Stomach (tissue), 9 donors: Measurements from ENCODE around the gene MMP3. TPM values are rescaled to one million over a fixed set of nuclear protein-coding genes. Genes with fewer than 3 reads are reported as not detected.

Experiments
- DNase-seq, 2 donors: peaks; one replicate each; pipeline versions ENCODE4 v3.0.0 to v3.0.0-alpha.2; 2013 to 2019
- H3K27ac ChIP-seq, 5 donors: fragments of 200-600 bp in 4 of 5; sonication (generic) in 4 of 5; one replicate each; pipeline ENCODE4 v1.5.1; 2013 to 2019; ENCODE audit warnings: mild to moderate bottlenecking in 1 of 5, moderate library complexity in 1 of 5
- H3K27me3 ChIP-seq, 3 donors: fragments of 200-600 bp; sonication (generic); one replicate each; pipeline ENCODE4 v1.5.1; 2017 to 2019; ENCODE audit warnings: mixed run types in 1 of 3
- H3K36me3 ChIP-seq, 4 donors: fragments of 200-600 bp; sonication (generic); 1 replicate in 3 of 4; 2 replicates in 1 of 4; pipeline ENCODE4 v1.5.1; 2016 to 2019
- H3K4me1 ChIP-seq, 4 donors: fragments of 200-600 bp; sonication (generic); one replicate each; pipeline ENCODE4 v1.5.1; 2016 to 2019
- H3K4me3 ChIP-seq, 4 donors: fragments of 200-600 bp; sonication (generic) in 3 of 4; one replicate each; pipeline ENCODE4 v1.5.1; 2016 to 2019; ENCODE audit warnings: mild to moderate bottlenecking in 1 of 4
- H3K9me3 ChIP-seq, 4 donors: fragments of 200-600 bp; sonication (generic); one replicate each; pipeline ENCODE4 v1.5.1; 2016 to 2019
- CTCF ChIP-seq, 7 experiments: fragments of 450-650 bp in 4 of 7; fragments of 200-600 bp in 3 of 7; sonication (generic) in 3 of 7; IDR thresholded peaks; one replicate each; pipeline ENCODE4 v1.5.1; 2016 to 2019; ENCODE audit warnings: antibody characterized with exemption in 7 of 7, control low read depth in 2 of 7, mild to moderate bottlenecking in 1 of 7
- EP300 ChIP-seq: sonication (generic); formaldehyde crosslinking; IDR thresholded peaks from one replicate; pipeline ENCODE4 v1.6.1; 2017; ENCODE audit warnings: antibody characterized with exemption
- POLR2A ChIP-seq, 4 donors: fragments of 450-650 bp; IDR thresholded peaks; one replicate each; pipeline ENCODE4 v1.6.1; 2016; ENCODE audit warnings: antibody characterized with exemption in 4 of 4, control low read depth in 2 of 4, mild to moderate bottlenecking in 1 of 4, moderate library complexity in 1 of 4
- POLR2AphosphoS5 ChIP-seq, 3 donors: sonication (generic); formaldehyde crosslinking; IDR thresholded peaks; one replicate each; pipeline ENCODE4 v1.6.1; 2016; ENCODE audit warnings: antibody characterized with exemption in 3 of 3
- WGBS, 5 donors: extraction: QIAGEN DNeasy Blood & Tissue Kit in 3 of 5; methylation state at CpG; one replicate each; pipeline versions ENCODE4 v1.1.5 to v1.1.7; 2013 to 2018; 5-methylcytosine and 5-hydroxymethylcytosine counted together
- intact Hi-C: fragments of 100-400 bp; cut with DNase I; formaldehyde crosslinking; loops from one replicate; pipeline ENCODE4 v1.15.1; 2023; ENCODE audit warnings: low total_unique reads
- polyA plus RNA-seq, 3 donors: library from polyadenylated mRNA; stranded (reverse); fragments of 200-250 nt; gene quantifications; one replicate each; pipeline ENCODE4 v1.2.3, GENCODE V29; 2013
- total RNA-seq, 5 donors: library from RNA; depleted of rRNA; stranded (reverse); fragments of >200 nt; gene quantifications; one replicate each; pipeline versions ENCODE4 v1.1.0 to v1.2.3, GENCODE V29; 2014 to 2016
- donor health status: healthy with polysubstance abuse.
- donor health status: Bipolar disorder and iron deficiency.
- donor health status: healthy.

The MMP3 gene
- total and polyA plus RNA-seq, 8 donors, result 0.45 to 37.5 (median 1.7) TPM; not detected in 1

- WGBS, 5 donors, result 68 to 73% (median 69%) methylated on average over 2 of the region's 2 CpGs
These were observed 33.4 kb downstream of the MMP3 start for GRCh38 chr11:102809971-102810370.

DNA sequence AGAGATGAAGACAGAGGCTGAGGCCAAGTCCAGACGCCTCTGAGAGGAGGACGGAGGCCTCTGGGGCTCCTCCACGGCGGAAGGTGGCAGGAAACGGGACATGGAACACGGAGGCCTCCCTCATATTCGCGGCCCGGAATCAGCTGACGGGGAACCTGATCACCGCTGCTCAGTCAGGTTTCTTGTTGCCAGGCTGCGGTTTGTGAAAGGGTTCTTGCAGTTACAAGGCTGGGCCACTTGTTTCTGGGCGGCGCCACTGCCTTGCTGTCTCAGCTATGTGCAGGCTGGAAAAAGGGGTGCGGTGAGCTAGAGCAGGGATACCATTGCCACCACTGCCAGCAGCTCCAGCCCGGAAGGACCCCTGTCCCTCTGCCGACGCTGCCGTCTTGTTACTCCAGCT, 35.5 kb downstream of the MMP3 start:
- intact Hi-C loops, result no loop called here

More at GRCh38 chr11:102809971-102810370, 33.4 kb downstream of the MMP3 start:
- Histone ChIP-seq H3K27ac (no peak overlapping the region), H3K27me3 (peaks cover 0 to 4% (median 0%) of the 10 kb centered on the region in 3 donors), H3K9me3 (no peaks in the 10 kb centered on the region), H3K36me3 (no peaks in the 10 kb centered on the region), H3K4me1 (peaks cover 0 to 5% (median 0%) of the 10 kb centered on the region in 4 donors), H3K4me3 (no peak overlapping the region)
- intact Hi-C loops, result no loop called here
- no peak for TF ChIP-seq EP300
- TF ChIP-seq POLR2AphosphoS5 (IDR thresholded peaks at IDR 0.05), result no peak
- no peak for TF ChIP-seq CTCF (IDR thresholded peaks at IDR 0.05)
- TF ChIP-seq POLR2A (IDR thresholded peaks at IDR 0.05), result no peak
- DNase-seq, result no peak

GRCh38 chr11:102806296-102806695, 37.1 kb downstream of the MMP3 start:
- Histone ChIP-seq H3K4me3 (no peak overlapping the region), H3K27ac (no peak overlapping the region), H3K4me1 (peaks cover 0 to 5% (median 0%) of the 10 kb centered on the region in 4 donors), H3K9me3 (no peaks in the 10 kb centered on the region), H3K27me3 (peaks cover 0 to 4% (median 0%) of the 10 kb centered on the region in 3 donors), H3K36me3 (no peaks in the 10 kb centered on the region)
- intact Hi-C loops, result no loop called here
- DNase-seq, result no peak
- 68 to 87% (median 72%) methylated on average over 3 of the region's 3 CpGs for WGBS, 5 donors
- TF ChIP-seq CTCF (IDR thresholded peaks at IDR 0.05) (no peak), POLR2AphosphoS5 (IDR thresholded peaks at IDR 0.05) (no peak), POLR2A (IDR thresholded peaks at IDR 0.05) (no peak), EP300 (no peak)

More for the DNA sequence above, 35.5 kb downstream of the MMP3 start:
- peaks cover 0 to 4% (median 0%) of the 10 kb centered on the region in 3 donors for H3K27me3 ChIP-seq
- TF ChIP-seq CTCF (IDR thresholded peaks at IDR 0.05) (peak in 2 of 7 experiments; percentile 5 to 16), EP300 (no peak)
- no peaks in the 10 kb centered on the region for H3K36me3 ChIP-seq
- no peak overlapping the region for H3K27ac ChIP-seq
- WGBS, 5 donors, result 60 to 74% (median 64%) methylated on average over 19 of the region's 19 CpGs
- no peaks in the 10 kb centered on the region for H3K9me3 ChIP-seq
- peaks cover 0 to 5% (median 0%) of the 10 kb centered on the region in 4 donors for H3K4me1 ChIP-seq
- peak; percentile 43 to 57 for DNase-seq
- no peak overlapping the region for H3K4me3 ChIP-seq

DNA sequence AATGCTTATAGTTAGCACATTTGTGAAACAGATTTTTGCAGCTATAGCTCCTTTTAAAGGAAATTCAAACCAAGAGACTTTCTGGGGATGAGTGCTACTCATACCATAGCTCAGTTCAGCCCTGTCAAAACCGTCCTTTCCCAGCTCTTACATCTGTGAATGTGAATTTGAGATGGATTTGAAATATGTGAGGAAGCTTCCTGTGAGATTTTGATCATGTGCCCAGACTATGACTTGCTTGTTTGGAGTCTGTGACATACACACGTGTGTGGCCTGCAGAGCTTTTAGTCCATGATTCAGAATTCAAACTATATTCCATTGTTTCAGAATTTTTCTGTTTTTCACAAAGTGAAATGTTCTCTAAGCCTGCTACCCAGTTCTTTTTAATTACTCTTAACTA, 41.1 kb downstream of the MMP3 start:
- Histone ChIP-seq H3K9me3 (no peaks in the 10 kb centered on the region), H3K4me1 (peaks cover 0 to 22% (median 0%) of the 10 kb centered on the region in 4 donors), H3K27ac (no peak overlapping the region), H3K27me3 (no peaks in the 10 kb centered on the region), H3K4me3 (no peak overlapping the region), H3K36me3 (no peaks in the 10 kb centered on the region)
- 38 to 54% (median 45%) methylated on average over 2 of the region's 2 CpGs for WGBS, 5 donors
- DNase-seq, result no peak
- TF ChIP-seq CTCF (IDR thresholded peaks at IDR 0.05) (no peak), POLR2AphosphoS5 (IDR thresholded peaks at IDR 0.05) (no peak), EP300 (no peak), POLR2A (IDR thresholded peaks at IDR 0.05) (no peak)
- intact Hi-C loops, result no loop called here
